ENCODE results near the gene KIAA1549. TPM values are rescaled to one million over a fixed set of nuclear protein-coding genes. Genes with fewer than 3 reads are reported as not detected.
"Not testable (repeated sequence)": the region's sequence is repeated elsewhere in the genome, so short reads cannot be mapped to it uniquely, and the experiment has no call there.

Gene KIAA1549
- total RNA-seq, 1 donor from 2014 or later, result 28.4 TPM

DNA sequence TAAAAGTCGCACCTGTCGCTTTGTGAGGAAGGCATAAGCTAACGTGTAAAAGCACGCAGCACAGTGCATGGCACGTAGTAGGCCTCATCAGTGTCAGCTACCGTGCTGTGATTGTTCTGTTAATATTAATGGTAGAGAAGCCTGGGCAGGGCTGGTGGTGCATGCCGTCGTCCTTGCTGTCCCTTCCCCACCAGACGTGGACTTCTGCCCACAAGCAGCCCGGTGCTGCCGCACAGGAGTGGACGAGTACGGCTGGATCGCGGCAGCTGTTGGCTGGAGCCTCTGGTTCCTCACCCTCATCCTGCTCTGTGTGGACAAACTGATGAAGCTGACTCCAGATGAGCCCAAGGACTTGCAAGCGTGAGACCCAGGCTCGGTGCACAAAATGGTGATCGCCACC is 178.5 kb downstream of the KIAA1549 start:
- no peak for DNase-seq

DNA sequence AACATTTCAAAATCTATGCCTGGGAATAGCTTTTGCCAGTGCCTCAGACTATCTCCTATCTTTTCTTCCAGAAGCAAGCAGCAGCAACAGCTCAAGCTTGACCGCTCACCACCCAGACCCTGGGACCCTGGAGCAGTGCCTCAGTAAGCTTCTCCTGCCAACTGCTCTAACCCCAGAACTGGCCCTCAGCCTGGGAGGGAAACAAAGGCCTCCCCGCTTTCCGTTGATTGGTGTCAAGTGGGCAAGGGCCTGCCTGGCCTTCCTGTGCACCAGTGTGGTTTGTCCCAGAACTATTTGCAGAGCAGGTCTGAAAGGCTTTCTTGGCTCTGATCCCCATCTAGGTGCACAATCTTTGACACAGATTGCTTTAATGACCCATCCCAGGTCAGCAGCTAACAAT is 179.9 kb downstream of the KIAA1549 start:
- no peak for DNase-seq

DNA sequence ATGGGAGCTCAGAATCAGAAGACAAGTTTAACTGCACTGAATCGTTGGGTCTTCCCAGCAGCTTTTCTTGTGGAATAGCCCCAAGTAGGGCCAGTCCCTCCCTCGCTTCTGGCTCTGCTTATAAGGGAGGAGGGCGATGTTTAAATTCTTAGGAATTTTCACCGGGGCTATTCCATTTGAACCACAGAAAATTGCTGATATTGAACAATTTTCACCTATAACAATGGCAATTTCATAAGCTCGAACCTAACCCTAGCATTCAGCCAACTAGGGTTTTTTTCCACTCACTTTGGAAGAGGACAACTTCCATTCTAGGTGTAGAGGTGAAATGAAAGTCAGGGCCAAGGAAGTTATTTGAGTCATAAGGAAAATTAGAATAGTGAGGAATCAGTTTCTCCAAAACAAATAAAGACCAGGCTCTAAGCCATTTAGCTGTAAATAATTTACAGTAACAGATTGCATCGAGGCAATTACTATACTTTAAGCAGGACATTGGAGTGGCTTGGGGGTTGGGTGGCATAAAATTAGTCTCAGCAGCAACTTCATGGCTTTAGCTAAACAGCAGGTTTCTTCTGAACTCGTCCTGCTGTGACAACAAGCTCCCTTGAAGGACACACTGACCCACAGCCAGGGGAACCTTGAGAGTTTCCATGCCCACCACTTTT is 181.7 kb downstream of the KIAA1549 start:
- no peak for DNase-seq

DNA sequence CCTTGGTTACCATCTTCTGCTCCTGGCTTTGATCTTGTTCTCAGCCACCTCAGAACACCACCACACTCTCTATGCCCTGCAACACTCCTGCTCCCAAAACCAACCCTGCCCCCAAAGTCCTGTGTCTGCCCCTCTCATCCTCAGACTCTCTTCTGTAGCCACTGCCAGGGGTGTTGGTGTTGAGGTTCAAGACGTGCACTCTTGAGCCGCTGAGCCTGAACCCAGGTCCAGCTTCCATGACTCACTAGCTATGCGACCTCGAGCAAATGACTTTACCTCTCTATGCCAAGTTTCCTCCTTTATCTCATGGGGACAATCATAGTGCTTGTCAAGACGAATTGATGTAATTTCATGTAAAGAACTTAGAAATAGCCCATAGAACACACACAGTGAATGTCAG is 182.4 kb downstream of the KIAA1549 start:
- no peak for DNase-seq

DNA sequence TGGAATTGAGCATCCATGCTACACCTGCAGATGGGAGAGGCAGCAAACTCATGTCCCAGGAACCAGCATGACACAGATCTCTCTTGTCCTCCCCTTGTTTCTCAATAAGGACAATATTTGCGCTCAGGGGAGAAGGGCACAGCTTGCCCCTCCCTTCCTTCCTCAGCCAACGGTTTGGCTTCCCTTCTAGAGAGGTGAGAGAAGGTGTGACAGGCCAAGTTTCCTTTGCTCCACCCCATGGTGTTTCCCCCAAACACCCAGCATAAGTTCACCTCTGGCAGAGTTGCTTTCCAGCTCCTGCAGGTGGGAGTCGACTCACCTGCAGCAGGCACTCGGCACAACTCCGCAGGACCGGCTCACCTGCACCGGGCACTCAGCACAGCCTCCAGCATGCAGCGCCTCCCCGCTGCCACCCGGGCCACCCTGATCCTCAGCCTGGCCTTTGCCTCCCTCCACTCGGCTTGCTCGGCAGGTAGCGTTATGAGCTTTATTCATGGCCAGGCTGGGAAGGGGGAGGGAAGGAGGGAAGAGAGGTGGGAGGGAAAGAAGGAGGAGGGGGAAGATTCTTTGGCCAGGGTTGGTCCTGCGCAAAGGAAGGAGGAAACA is 183.4 kb downstream of the KIAA1549 start, which contains the start of the genes ATP6V0A4 and TMEM213:
TSS of gene ATP6V0A4 (minus strand) at position 482 of the 606 bp plus-strand sequence. CDS start 26,949 bp downstream, outside the sequence.
TSS of gene TMEM213 (plus strand) at position 280 of the 606 bp plus-strand sequence. CDS start at position 391, 111 bp downstream.
- DNase-seq, result no peak

DNA sequence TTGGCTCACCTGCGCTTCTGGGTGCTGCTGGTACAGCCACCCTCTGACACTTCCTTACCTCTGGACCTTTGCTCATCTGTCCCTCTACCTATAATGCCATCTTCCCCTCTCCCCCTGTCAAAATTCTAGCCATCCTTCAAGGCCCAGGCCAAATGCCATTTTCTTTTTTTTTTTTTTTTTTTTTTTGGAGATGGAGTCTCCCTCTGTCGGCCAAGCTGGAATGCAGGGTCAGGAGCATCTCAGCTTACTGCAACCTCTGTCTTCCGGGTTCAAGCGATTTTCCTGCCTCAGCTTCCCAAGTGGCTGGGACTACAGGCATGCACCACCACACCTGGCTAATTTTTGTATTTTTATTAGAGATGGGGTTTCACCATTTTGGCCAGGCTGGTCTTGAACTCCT is 184.1 kb downstream of the KIAA1549 start:
- DNase-seq, result not testable (repeated sequence)

DNA sequence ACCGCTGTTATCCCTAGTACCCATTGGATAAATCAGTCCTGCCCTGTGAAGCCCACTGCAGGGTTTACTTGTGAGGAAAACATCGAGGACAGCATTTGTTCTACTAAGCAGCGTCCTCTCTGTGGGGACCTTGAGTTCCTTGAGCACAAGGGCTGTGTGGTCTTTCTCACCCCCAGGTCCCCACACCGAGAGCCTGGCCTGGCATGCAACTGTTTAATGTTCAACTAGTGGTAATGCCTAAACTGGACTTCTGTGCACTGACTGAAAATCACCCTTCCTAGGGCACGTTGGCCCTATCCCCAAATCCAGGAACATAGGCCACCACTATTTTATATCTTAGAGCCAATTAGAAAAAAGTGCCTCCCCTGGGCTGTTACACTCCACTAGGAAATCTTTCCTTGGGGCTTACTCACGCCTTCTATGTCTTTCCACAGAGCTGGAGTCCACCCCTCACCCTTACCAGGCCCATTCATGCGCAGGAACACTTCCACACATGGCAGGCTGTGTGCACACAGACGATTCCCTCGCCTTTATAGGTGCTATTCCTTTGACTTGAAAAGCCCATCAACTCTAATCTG is 185.1 kb downstream of the KIAA1549 start:
- no peak for DNase-seq

DNA sequence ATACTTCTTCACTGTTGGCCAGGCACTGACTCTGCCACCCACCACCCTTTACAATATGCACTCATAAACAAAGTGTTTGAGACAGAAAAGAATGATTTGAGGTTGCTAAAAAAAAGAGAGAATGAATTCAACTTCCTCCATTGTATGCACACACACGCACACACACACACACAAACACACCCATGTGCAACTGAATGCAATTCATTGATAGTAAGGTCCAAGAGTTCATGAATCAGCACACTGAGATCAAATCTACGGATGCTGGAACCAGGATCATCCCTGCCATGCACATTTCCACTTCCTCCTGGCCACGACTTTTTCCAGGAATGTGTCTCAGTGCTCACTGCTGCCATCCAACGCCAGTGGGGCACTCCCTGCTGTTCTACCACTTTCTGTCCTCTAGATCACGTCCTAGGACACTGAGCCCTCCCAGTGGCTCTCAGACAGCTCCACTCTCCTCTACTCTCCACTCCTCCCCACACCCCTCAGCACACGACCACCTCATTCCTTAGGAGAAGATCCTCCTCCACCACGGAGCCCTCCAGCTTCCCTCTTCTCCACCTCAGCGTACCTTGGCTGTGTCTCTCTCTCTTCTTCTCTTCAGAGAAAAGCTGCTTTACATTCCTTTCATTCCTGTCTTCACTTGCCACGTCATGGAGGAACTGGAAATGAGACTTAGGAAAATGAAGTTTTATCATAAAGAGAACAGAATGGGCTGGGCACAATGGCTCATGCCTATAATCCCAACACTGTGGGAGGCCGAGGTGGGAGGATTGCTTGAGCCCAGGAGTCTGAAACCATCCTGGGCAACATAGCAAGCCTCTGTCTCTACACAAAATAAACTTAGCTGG is 195.4 kb downstream of the KIAA1549 start:
- no peak for DNase-seq

DNA sequence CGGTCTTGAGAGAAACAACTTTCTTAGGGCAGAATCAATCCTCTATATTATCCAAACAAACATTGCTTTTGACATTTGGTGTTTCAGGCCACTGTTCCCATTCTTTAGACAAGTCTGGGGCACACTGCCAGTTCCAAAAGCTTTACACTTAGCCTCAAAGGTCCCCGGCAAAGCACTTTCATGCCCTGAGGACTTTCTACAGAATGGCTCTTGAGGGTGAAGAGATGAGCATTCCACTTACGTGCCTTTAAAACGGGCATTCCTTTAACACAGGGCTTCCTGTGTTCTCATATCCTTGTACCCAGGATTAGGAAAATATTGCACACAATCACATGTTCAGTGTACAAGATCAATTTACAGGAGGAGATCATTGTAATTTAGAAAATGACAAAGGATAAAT is 196.5 kb downstream of the KIAA1549 start:
- DNase-seq, result no peak

Small RNA genes lying within 50 kb of the gene (small RNA-seq; reads per million reads assigned to genes)
- not detected for gene RNU6-1272P

Other genes starting within 250 kb of the KIAA1549 start
- not detected for gene TMEM213, start 183.4 kb downstream of the KIAA1549 start, total RNA-seq
- 1.2 TPM for gene ATP6V0A4, start 183.2 kb downstream of the KIAA1549 start, total RNA-seq
- 10.8 TPM for gene ZC3HAV1L, start 54.7 kb upstream of the KIAA1549 start, total RNA-seq
- gene ZC3HAV1, start 128.3 kb upstream of the KIAA1549 start, total RNA-seq, result 5.9 TPM
- gene UBN2, start 249.8 kb upstream of the KIAA1549 start, total RNA-seq, result 23.7 TPM